Nephron progenitor cell (in vitro differentiated cells): ENCODE data around the gene UBXN10.
A peak's percentile ranks its signal among the peaks of the same experiment; 100 is the strongest.
"Not testable (repeated sequence)": the region's sequence is repeated elsewhere in the genome, so short reads cannot be mapped to it uniquely, and the experiment has no call there.

Experiments used
- DNase-seq: peaks from one replicate; pipeline ENCODE4 v3.0.0; 2021
- H3K27ac Mint-ChIP-seq: 2 replicates; pipeline ENCODE4 v1.8.0; 2021; ENCODE audit warnings: mild to moderate bottlenecking, moderate library complexity, mixed read lengths
- H3K27me3 Mint-ChIP-seq: 2 replicates; pipeline ENCODE4 v1.8.0; 2021; ENCODE audit warnings: mild to moderate bottlenecking, low read depth, mixed read lengths; ENCODE audit not compliant: poor library complexity
- H3K36me3 Mint-ChIP-seq: 2 replicates; pipeline ENCODE4 v1.8.0; 2021; ENCODE audit warnings: low read depth, mixed read lengths
- H3K4me1 Mint-ChIP-seq: 2 replicates; pipeline ENCODE4 v1.8.0; 2021; ENCODE audit warnings: mixed read lengths
- H3K4me3 Mint-ChIP-seq: 2 replicates; pipeline ENCODE4 v1.8.0; 2021; ENCODE audit warnings: mild to moderate bottlenecking, moderate library complexity, mixed read lengths
- H3K9me3 Mint-ChIP-seq: 2 replicates; pipeline ENCODE4 v1.8.0; 2021; ENCODE audit warnings: mild to moderate bottlenecking, moderate library complexity, mixed read lengths
- TF ChIP-seq, protein P1 (sequence below): fragments of 200-600 bp; sonication (generic); IDR thresholded peaks from 2 replicates; pipeline ENCODE4 v1.5.0; 2021; ENCODE audit warnings: antibody characterized with exemption

The UBXN10 gene

DNA sequence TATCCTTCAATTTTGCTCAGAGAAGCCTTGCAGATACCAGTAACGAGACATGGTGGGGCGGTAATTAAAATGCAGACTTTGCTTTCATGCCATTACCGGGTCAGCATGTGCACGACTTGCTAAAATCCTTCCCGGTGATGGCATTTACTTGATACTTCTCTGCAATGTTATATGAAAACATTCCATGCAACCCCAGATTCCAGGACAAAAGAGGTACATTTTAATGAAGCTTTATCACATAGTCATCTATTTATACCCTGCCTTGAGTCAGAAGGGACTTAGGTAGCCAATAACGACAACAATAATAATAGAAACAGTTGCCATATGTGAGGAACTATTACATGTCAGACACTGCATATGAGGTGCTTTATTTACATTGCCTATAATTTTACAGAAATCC, 29.8 kb downstream of the UBXN10 start:
- Mint-ChIP-seq H3K27ac (no peak overlapping the region), H3K27me3 (peaks cover 42% of the 10 kb centered on the region)
- TF ChIP-seq, protein P1, sequence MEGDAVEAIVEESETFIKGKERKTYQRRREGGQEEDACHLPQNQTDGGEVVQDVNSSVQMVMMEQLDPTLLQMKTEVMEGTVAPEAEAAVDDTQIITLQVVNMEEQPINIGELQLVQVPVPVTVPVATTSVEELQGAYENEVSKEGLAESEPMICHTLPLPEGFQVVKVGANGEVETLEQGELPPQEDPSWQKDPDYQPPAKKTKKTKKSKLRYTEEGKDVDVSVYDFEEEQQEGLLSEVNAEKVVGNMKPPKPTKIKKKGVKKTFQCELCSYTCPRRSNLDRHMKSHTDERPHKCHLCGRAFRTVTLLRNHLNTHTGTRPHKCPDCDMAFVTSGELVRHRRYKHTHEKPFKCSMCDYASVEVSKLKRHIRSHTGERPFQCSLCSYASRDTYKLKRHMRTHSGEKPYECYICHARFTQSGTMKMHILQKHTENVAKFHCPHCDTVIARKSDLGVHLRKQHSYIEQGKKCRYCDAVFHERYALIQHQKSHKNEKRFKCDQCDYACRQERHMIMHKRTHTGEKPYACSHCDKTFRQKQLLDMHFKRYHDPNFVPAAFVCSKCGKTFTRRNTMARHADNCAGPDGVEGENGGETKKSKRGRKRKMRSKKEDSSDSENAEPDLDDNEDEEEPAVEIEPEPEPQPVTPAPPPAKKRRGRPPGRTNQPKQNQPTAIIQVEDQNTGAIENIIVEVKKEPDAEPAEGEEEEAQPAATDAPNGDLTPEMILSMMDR, result no peak

DNA sequence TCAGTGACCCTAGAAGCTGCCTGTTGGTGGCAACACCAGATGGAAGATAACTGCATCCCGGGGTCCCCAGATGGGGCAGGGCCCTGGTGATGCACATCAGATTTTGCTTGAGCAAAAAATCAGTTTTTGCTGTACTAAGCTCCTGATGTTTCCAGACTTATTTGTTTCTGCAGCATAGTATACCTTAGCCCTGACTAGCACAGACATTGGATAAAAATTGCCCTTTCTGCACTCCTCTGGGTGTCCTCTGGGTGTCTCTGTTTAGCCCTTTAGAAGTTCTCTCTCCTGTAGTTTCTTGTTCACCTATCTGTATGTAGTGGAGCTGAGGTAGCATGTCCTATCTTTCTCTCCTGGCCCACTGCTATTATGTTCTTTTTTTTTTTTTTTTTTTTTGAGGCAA, 30.7 kb downstream of the UBXN10 start:
- H3K27ac Mint-ChIP-seq, result no peak overlapping the region
- H3K36me3 Mint-ChIP-seq, result no peaks in the 10 kb centered on the region
- TF ChIP-seq, protein P1, result peak; percentile 14
- H3K9me3 Mint-ChIP-seq, result no peaks in the 10 kb centered on the region
- H3K27me3 Mint-ChIP-seq, result peaks cover 41% of the 10 kb centered on the region
- no peak overlapping the region for H3K4me3 Mint-ChIP-seq
- H3K4me1 Mint-ChIP-seq, result no peaks in the 10 kb centered on the region
- no peak for DNase-seq

More for the DNA sequence above, 29.8 kb downstream of the UBXN10 start:
- no peaks in the 10 kb centered on the region for H3K36me3 Mint-ChIP-seq
- no peak overlapping the region for H3K4me3 Mint-ChIP-seq
- no peaks in the 10 kb centered on the region for H3K4me1 Mint-ChIP-seq
- no peak for DNase-seq
- H3K9me3 Mint-ChIP-seq, result no peaks in the 10 kb centered on the region

DNA sequence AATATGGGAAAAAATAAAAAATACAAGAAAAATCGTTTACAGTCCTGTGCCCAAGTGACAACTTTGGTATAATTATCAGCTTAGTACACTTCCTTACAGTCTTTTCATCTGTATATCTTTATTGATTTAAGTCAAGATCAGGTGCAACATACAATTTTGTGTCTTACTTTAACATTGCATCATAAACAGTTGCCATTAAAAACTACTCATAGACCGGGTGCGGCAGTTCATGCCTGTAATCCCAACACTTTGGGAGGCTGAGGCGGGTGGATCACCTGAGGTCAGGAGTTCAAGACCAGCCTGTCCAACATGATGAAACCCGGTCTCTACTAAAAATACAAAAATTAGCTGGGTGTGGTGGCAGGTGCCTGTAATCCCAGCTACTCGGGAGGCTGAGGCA, 33.2 kb downstream of the UBXN10 start:
- not testable (repeated sequence) for H3K4me3 Mint-ChIP-seq

GRCh38 chr1:20220036-20220435, 34.1 kb downstream of the UBXN10 start:
- Mint-ChIP-seq H3K27ac (no peak overlapping the region), H3K27me3 (peaks cover 46% of the 10 kb centered on the region), H3K4me3 (no peak overlapping the region), H3K36me3 (no peaks in the 10 kb centered on the region), H3K4me1 (peaks cover 11% of the 10 kb centered on the region), H3K9me3 (no peaks in the 10 kb centered on the region)
- no peak for DNase-seq
- TF ChIP-seq, protein P1, result no peak

More for the DNA sequence above, 33.2 kb downstream of the UBXN10 start:
- H3K4me1 Mint-ChIP-seq, H3K27ac Mint-ChIP-seq, DNase-seq, H3K36me3 Mint-ChIP-seq, H3K9me3 Mint-ChIP-seq: not testable (repeated sequence)
- H3K27me3 Mint-ChIP-seq, result peaks cover 55% of the 10 kb centered on the region

DNA sequence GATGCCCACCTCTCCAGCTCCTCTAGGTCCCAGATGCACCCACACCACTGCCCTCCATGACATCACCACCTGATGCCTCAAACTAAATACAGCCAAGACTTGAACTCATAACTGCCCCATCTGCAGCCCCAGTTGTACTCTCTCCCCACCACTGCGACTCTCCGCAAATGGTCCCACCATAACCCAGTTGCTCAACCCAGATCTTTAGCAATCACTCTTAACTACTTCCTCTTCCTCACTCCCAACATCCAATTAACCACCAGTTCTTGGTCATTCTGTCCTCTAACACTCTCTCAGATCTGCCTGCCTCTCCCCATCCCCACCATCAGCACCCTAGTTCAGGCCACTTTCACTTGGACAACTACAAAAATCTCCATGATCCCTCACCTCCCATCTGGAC, 37.2 kb downstream of the UBXN10 start:
- no peaks in the 10 kb centered on the region for H3K36me3 Mint-ChIP-seq
- H3K4me1 Mint-ChIP-seq, result peaks cover 16% of the 10 kb centered on the region
- peaks cover 56% of the 10 kb centered on the region for H3K27me3 Mint-ChIP-seq
- no peak overlapping the region for H3K27ac Mint-ChIP-seq
- H3K9me3 Mint-ChIP-seq, result no peaks in the 10 kb centered on the region
- no peak for DNase-seq
- H3K4me3 Mint-ChIP-seq, result no peak overlapping the region
- TF ChIP-seq, protein P1, result no peak

- H3K27ac Mint-ChIP-seq, result no peak overlapping the region
- peaks cover 16% of the 10 kb centered on the region for H3K4me1 Mint-ChIP-seq
- peak; percentile 47 for DNase-seq
- no peak overlapping the region for H3K4me3 Mint-ChIP-seq
- peaks cover 63% of the 10 kb centered on the region for H3K27me3 Mint-ChIP-seq
- H3K9me3 Mint-ChIP-seq, result no peaks in the 10 kb centered on the region
- TF ChIP-seq, protein P1, result no peak
- H3K36me3 Mint-ChIP-seq, result no peaks in the 10 kb centered on the region
Measured at GRCh38 chr1:20223551-20224419, 37.9 kb downstream of the UBXN10 start.
